Omental fat pad (tissue), 4 donors: ENCODE data around the gene KRT74. TPM values are rescaled to one million over a fixed set of nuclear protein-coding genes. Genes with fewer than 3 reads are reported as not detected.

Experiments used
- ATAC-seq: fragments of 150-250 bp; one replicate; pipeline ENCODE4 v1.9.1; 2016; ENCODE audit warnings: mild to moderate bottlenecking, moderate library complexity; ENCODE audit not compliant: low FRiP score
- DNase-seq: peaks from one replicate; pipeline ENCODE4 v3.0.0-alpha.2; 2019; ENCODE audit warnings: low spot score
- total RNA-seq, 4 donors: library from RNA; depleted of rRNA; stranded (reverse); fragments of >200 nt; gene quantifications; one replicate each; pipeline ENCODE4 v1.1.0, GENCODE V29; 2016
- TF ChIP-seq, protein P1 (sequence below), 3 donors: fragments of 450-650 bp; IDR thresholded peaks; one replicate each; pipeline ENCODE4 v1.5.1; 2016 to 2017; ENCODE audit warnings: antibody characterized with exemption in 3 of 3, mild to moderate bottlenecking in 3 of 3, moderate library complexity in 2 of 3

KRT74 gene
- total RNA-seq, 4 donors from 2014 or later = not detected

GRCh38 chr12:52529417-52529816 lies 44.2 kb downstream of the KRT74 start:
- DNase-seq (no peak), ATAC-seq (no peak)
- TF ChIP-seq, protein P1, sequence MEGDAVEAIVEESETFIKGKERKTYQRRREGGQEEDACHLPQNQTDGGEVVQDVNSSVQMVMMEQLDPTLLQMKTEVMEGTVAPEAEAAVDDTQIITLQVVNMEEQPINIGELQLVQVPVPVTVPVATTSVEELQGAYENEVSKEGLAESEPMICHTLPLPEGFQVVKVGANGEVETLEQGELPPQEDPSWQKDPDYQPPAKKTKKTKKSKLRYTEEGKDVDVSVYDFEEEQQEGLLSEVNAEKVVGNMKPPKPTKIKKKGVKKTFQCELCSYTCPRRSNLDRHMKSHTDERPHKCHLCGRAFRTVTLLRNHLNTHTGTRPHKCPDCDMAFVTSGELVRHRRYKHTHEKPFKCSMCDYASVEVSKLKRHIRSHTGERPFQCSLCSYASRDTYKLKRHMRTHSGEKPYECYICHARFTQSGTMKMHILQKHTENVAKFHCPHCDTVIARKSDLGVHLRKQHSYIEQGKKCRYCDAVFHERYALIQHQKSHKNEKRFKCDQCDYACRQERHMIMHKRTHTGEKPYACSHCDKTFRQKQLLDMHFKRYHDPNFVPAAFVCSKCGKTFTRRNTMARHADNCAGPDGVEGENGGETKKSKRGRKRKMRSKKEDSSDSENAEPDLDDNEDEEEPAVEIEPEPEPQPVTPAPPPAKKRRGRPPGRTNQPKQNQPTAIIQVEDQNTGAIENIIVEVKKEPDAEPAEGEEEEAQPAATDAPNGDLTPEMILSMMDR (IDR thresholded peaks at IDR 0.05) = no peak

DNA sequence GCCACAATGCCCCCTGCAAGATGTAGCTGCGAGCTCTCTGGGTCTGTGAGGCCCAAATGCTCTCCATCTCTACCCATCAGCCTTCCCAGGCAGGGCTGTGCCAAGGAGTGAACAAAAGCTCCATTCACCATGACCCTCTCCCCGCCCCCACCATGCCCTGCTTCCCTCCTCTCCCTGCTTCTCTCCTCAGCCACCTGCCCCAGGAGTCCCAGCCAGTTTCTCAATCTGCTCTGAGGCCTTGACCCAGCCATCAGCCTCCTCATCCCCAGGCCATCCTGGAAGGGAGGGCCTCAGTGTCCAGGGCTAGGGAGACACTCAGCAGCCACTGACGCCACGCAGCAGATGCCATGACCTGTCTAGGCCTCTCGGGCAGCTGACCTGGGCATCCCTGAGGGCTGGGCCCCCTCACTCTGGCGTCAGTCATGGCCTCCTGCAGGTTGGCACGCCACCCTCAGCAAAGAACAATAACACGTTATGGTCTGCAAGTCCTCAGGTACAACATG lies 45.0 kb downstream of the KRT74 start:
- TF ChIP-seq, protein P1 (IDR thresholded peaks at IDR 0.05) = no peak
- DNase-seq (no peak), ATAC-seq (no peak)

DNA sequence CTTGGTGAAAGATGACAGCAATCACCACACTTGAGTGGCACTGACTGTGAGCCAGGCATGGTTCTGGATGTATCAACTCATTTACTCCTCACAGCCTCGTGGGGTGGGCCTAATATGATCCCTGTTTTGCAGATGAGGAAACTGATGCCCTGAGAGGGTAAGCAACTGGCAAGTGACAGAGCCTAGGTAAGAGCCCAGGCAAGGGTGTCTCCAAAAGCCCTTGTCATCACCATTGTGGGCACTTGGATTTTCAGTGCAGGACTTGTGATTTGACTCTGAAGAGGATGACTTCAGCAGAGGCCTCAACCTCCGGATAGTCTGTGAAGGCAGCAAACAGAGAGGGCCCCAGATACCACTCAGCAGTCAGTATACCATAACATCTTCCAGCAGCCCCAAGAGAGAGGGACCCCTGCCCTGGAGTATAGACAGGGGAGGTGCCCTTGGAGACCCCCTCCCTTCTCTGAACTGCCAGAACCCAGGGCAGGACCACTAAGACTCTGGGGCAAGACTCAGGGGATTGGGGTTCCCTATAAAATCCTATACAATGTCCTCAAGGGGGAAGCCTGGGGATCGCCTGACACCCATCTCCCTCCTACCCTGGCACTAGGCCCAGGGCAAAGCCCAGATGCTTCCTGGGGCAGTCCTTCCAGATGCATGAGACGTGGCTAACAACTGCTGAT lies 46.4 kb downstream of the KRT74 start:
- TF ChIP-seq, protein P1 (IDR thresholded peaks at IDR 0.05) = no peak
- no peak for ATAC-seq
- DNase-seq = no peak

- DNase-seq (no peak), ATAC-seq (no peak)
- TF ChIP-seq, protein P1 (IDR thresholded peaks at IDR 0.05) = no peak
Observed at GRCh38 chr12:52526511-52526951, 47.1 kb downstream of the KRT74 start.

GRCh38 chr12:52525661-52526499 lies 47.8 kb downstream of the KRT74 start:
- TF ChIP-seq, protein P1 (IDR thresholded peaks at IDR 0.05) = no peak
- ATAC-seq (no peak), DNase-seq (no peak)

- DNase-seq = no peak
- no peak for ATAC-seq
- TF ChIP-seq, protein P1 (IDR thresholded peaks at IDR 0.05) = no peak
Observed at GRCh38 chr12:52524898-52525591, 48.6 kb downstream of the KRT74 start.
